GM21825 (cell line): ENCODE results near the gene CFAP65.

ENCODE experiments used
- ATAC-seq: cut with Tn5 transposase; IDR thresholded peaks from one replicate; pipeline ENCODE4 v1.9.1; 2021; ENCODE audit warnings: mild to moderate bottlenecking, moderate library complexity; ENCODE audit not compliant: unreplicated experiment

The CFAP65 gene

DNA sequence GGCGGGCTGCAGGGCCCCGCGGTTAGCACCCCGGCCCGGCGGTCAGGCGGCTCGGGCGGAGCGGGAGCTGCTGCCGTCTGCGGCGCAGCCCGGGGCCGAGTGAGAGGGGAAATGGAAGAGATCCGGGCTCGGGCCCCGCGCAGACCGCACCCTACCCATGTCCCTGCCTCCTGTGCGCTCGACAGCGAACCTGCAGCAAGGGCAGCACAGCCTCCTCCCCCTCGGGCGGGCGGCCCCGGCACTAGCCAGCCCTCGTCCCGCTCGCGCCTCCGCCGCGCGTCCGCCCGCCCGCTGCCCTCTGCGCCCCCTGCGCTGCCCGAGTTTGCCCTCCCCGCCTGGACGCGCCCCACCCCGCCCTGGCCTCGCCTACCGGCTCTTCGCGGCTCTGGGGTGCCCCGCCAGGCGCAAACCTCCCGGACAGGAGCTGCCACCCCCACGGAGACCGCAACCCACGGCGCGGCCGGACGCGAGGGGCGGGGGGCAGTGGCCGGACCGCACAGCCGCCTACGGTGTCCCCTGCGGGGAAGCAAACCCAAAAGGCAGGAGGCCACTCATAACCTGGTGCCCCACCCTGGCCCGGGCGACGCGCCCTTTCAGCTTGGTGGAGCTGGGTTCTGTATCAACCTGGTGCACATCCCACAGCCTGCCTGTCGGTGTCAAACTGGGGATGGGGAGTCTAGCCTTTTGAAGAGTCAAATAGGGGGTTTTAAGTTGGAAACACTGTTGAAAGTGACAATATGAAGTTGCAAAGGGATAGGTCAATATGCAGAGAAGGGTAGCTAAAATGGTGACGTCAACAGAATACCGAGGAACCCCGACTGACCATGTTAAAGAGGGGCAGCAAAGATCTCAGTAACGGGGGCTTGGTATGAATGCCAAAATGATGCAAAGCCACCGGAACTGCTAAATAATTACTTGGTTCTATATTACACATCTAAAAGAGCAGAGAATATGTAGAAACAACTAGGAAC lies 19.8 kb upstream of the CFAP65 start, which contains the start of gene IHH:
IHH (minus strand) TSS at position 101 of the 971 bp plus-strand sequence. CDS start 454 bp downstream, outside the sequence.
- ATAC-seq: no peak

GRCh38 chr2:219059725-219060682 lies 18.7 kb upstream of the CFAP65 start:
- ATAC-seq: no peak

DNA sequence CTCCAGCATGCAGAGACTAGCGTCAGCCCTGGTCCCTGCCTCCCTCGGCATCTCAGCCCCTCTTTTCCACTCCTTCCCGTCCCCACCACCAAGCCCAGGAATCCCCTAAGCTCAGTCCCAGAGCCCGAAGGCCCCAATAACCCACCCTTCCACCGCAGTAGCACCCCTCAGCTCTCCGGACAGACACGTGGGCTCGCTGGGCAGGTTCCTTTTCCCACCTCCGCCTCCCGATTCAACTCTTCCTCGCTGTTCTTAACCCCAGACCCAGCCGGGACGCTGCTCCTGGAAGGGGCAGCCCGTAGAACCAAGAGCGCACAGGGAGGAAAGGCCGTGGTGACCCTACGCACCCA lies 18.0 kb upstream of the CFAP65 start:
- ATAC-seq: no peak

- no peak for ATAC-seq
These were observed 17.4 kb upstream of the CFAP65 start for GRCh38 chr2:219058541-219059374.

DNA sequence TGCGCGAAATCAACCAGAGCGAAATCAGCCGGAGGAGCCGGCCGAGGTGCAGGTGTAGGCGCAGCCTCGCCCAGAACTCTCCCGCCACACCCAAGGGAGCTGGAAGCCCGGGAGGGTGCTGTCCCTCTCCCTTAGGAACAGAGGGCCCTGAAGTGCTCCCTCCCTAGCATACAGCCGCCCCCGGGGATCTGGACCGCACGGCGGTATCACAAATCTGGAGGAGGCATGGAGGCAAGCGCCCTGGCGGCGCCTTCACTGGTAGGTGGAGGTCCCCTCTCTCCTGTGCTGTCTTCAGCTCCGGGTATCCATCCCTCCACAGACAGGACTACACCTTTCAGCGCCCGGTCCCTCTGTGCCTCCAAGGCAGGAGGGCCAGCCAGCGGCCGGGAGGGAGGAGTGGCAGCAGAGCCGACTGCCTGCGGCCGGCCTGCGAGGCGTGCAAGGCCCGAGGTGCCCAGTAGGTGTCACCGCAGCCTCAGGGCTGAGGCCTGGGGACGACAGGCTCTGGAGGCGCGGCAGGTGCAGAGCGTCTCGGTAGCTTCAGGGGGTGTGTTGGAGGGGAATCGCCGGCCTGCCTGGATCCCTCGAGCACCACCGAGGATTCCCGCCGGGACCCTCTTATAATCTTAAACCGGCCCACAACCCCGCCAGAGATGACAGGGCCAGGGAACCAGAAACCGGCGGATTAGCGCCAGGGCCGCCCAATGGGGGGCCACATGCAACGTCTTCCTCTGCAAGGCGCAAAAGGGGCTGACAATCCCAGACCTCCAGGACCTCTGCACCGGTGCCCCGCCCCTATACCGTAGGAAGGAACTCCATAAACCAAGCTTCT lies 16.6 kb upstream of the CFAP65 start:
- ATAC-seq: peak; percentile 82

DNA sequence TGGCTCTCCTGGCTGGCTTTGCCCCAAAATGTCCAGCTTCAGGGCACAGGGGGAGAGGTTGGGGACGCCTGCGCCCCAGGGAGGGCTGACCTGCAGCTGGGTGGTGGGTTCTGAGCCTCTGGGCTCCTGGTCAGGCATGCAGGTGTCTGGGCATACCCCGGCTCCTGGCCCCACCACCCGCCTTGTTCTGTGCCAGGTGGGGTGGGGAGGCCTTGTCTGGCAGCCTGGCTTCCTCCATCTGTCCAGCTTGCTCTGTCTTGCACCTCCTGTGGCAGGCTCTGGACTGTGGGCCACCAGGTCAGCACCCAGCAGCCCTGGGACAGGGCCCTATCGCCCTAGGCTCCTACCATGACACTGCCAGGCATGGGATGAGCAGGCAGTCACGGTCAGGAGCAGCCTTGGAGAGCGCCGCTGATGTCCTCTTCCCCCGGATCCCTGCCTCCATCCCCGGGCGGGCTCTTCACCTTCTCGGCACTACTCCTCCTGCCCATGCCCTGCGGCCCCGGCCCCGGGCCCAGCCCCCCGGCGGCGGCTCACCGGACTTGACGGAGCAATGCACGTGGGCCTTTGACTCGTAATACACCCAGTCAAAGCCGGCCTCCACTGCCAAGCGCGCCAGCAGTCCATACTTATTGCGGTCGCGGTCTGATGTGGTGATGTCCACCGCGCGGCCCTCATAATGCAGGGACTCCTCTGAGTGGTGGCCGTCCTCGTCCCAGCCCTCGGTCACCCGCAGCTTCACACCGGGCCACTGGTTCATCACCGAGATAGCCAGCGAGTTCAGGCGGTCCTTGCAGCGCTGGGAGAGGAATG lies 15.8 kb upstream of the CFAP65 start:
- ATAC-seq: no peak

- no peak for ATAC-seq
These were observed 15.0 kb upstream of the CFAP65 start for GRCh38 chr2:219056176-219056895.

GRCh38 chr2:219054956-219055903 lies 13.9 kb upstream of the CFAP65 start:
- ATAC-seq: no peak

GRCh38 chr2:219049282-219049681 lies 8.0 kb upstream of the CFAP65 start:
- no peak for ATAC-seq

GRCh38 chr2:219045937-219046550 lies 4.7 kb upstream of the CFAP65 start:
- ATAC-seq: no peak

GRCh38 chr2:219042750-219043149 lies 1.4 kb upstream of the CFAP65 start:
- no peak for ATAC-seq

DNA sequence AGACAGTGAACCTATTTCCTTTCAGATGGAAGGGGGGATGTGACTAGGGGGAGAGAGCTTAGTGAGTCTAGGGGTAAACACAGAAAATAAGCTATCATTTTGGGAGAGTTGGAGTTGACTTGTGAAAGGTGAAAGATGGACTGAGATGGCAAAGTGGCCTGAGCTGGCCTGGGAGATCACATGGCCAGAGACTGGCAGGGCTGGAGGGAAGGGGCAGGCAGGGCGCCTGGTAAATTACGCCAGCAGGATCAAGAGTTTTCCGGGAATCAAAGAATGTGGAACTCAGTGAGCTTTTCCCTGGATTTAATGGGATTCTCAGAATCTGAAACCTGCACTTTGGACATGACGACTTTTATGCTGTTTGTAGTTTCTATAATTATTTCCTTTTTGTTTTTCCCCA lies 841 bp upstream of the CFAP65 start:
- ATAC-seq: no peak

GRCh38 chr2:219038600-219038999 lies 2.7 kb downstream of the CFAP65 start:
- no peak for ATAC-seq

- no peak for ATAC-seq
These were observed 3.4 kb downstream of the CFAP65 start for GRCh38 chr2:219037783-219038499.

GRCh38 chr2:219035942-219036341 lies 5.4 kb downstream of the CFAP65 start:
- ATAC-seq: no peak

- no peak for ATAC-seq
These were observed 6.5 kb downstream of the CFAP65 start for GRCh38 chr2:219034823-219035222.
